Neuronal stem cell (in vitro differentiated cells): Measurements from ENCODE around the gene PTPRD.

Experiments
- DNase-seq: peaks from one replicate; pipeline ENCODE4 v3.0.0-alpha.2; 2013; ENCODE audit warnings: low spot score
- H2AFZ ChIP-seq: one replicate; pipeline ENCODE4 v1.6.1; 2013; ENCODE audit warnings: mild to moderate bottlenecking, low read length, inconsistent platforms
- H2AK5ac ChIP-seq: 2 replicates; pipeline ENCODE4 v1.6.1; 2013; ENCODE audit warnings: low read depth, mild to moderate bottlenecking, inconsistent platforms, low read length, moderate library complexity, mixed read lengths
- H2BK120ac ChIP-seq: 2 replicates; pipeline ENCODE4 v1.6.1; 2013; ENCODE audit warnings: low read depth, mild to moderate bottlenecking, inconsistent platforms, low read length, moderate library complexity, mixed read lengths
- H2BK12ac ChIP-seq: one replicate; pipeline ENCODE4 v1.6.1; 2013; ENCODE audit warnings: low read length, inconsistent platforms
- H2BK15ac ChIP-seq: 2 replicates; pipeline ENCODE4 v1.6.1; 2013; ENCODE audit warnings: mild to moderate bottlenecking, low read length, inconsistent platforms, mixed read lengths
- H2BK5ac ChIP-seq: one replicate; pipeline ENCODE4 v1.6.1; 2013; ENCODE audit warnings: inconsistent platforms, mild to moderate bottlenecking, low read length, moderate library complexity
- H3K14ac ChIP-seq: one replicate; pipeline ENCODE4 v1.6.1; 2013; ENCODE audit warnings: low read length, inconsistent platforms
- H3K18ac ChIP-seq: 2 replicates; pipeline ENCODE4 v1.6.1; 2013; ENCODE audit warnings: low read length, inconsistent platforms
- H3K23ac ChIP-seq: 2 replicates; pipeline ENCODE4 v1.6.1; 2013; ENCODE audit warnings: low read depth, mild to moderate bottlenecking, mixed read lengths, low read length, inconsistent platforms; ENCODE audit not compliant: poor library complexity
- H3K27ac ChIP-seq: replicated peaks from 3 replicates; pipeline ENCODE4 v1.5.1; 2013; ENCODE audit warnings: low read length, inconsistent platforms
- H3K27me3 ChIP-seq, 3 experiments: 2 replicates each; pipeline ENCODE4 v1.6.1; 2013; ENCODE audit warnings: low read length in 3 of 3, mild to moderate bottlenecking in 2 of 3, inconsistent platforms in 1 of 3, low read depth in 1 of 3, mixed read lengths in 1 of 3, moderate library complexity in 1 of 3; ENCODE audit not compliant: control insufficient read depth in 3 of 3, insufficient read depth in 3 of 3
- H3K36me3 ChIP-seq, 2 donors: replicated peaks in 1 of 2; 2 replicates each; pipeline ENCODE4 v1.6.1; 2013; ENCODE audit warnings: low read length in 2 of 2; ENCODE audit not compliant: control insufficient read depth in 2 of 2, insufficient read depth in 2 of 2
- H3K4ac ChIP-seq: 2 replicates; pipeline ENCODE4 v1.6.1; 2013; ENCODE audit warnings: inconsistent platforms, mild to moderate bottlenecking, low read length, moderate library complexity
- H3K4me1 ChIP-seq, 2 donors: 1 replicate in 1 of 2; 2 replicates in 1 of 2; pipeline ENCODE4 v1.6.1; 2013; ENCODE audit warnings: low read length in 2 of 2, low read depth in 1 of 2; ENCODE audit not compliant: control insufficient read depth in 2 of 2, insufficient read depth in 1 of 2
- H3K4me2 ChIP-seq: one replicate; pipeline ENCODE4 v1.6.1; 2013; ENCODE audit warnings: mild to moderate bottlenecking, low read length, inconsistent platforms; ENCODE audit not compliant: insufficient read depth, poor library complexity, severe bottlenecking
- H3K4me3 ChIP-seq, 2 donors: 2 replicates each; pipeline ENCODE4 v1.5.1; 2013; ENCODE audit warnings: low read length in 2 of 2, mild to moderate bottlenecking in 2 of 2, inconsistent platforms in 1 of 2, moderate library complexity in 1 of 2
- H3K79me1 ChIP-seq: one replicate; pipeline ENCODE4 v1.6.1; 2013; ENCODE audit warnings: low read depth, mild to moderate bottlenecking, inconsistent platforms, low read length, moderate library complexity
- H3K9ac ChIP-seq: one replicate; pipeline ENCODE4 v1.6.1; 2013; ENCODE audit warnings: mild to moderate bottlenecking, low read depth, low read length, inconsistent platforms; ENCODE audit not compliant: poor library complexity
- H3K9me3 ChIP-seq, 2 donors: replicated peaks in 1 of 2; 2 replicates each; pipeline versions ENCODE3 to v1.6.1; 2013; ENCODE audit warnings: low read length in 2 of 2, mild to moderate bottlenecking in 2 of 2, inconsistent platforms in 1 of 2, low read depth in 1 of 2, mixed read lengths in 1 of 2, moderate library complexity in 1 of 2; ENCODE audit not compliant: control insufficient read depth in 2 of 2, insufficient read depth in 1 of 2
- H4K8ac ChIP-seq: one replicate; pipeline ENCODE4 v1.6.1; 2013; ENCODE audit warnings: low read depth, mild to moderate bottlenecking, inconsistent platforms, low read length, moderate library complexity
- H4K91ac ChIP-seq: one replicate; pipeline ENCODE4 v1.6.1; 2013; ENCODE audit warnings: low read length, low read depth, mild to moderate bottlenecking, inconsistent platforms; ENCODE audit not compliant: poor library complexity
- WGBS, 2 donors: extraction: QIAGEN DNeasy Blood & Tissue Kit; methylation state at CpG; one replicate each; pipeline ENCODE4 v1.1.7; 2013; ENCODE audit warnings: missing lambda C conversion rate in 2 of 2, mixed read lengths in 1 of 2; ENCODE audit not compliant: insufficient read length in 2 of 2, insufficient replicate concordance in 1 of 2; ENCODE audit errors: extremely low coverage in 2 of 2; 5-methylcytosine and 5-hydroxymethylcytosine counted together

PTPRD gene

GRCh38 chr9:8412327-8412726 lies 2200.5 kb downstream of the PTPRD start:
- Histone ChIP-seq H4K91ac (no peak overlapping the region), H2BK15ac (no peak overlapping the region), H2BK5ac (no peak overlapping the region), H3K4me3 (no peak overlapping the region), H3K4me2 (no peak overlapping the region), H3K79me1 (no peaks in the 10 kb centered on the region), H2AK5ac (no peak overlapping the region), H3K36me3 (no peaks in the 10 kb centered on the region), H3K9ac (no peak overlapping the region), H3K23ac (no peak overlapping the region), H2AFZ (no peak overlapping the region), H3K27me3 (no peaks in the 10 kb centered on the region), H3K18ac (no peak overlapping the region), H3K9me3 (no peaks in the 10 kb centered on the region), H2BK120ac (no peak overlapping the region), H2BK12ac (no peak overlapping the region), H3K14ac (no peak overlapping the region), H3K4me1 (peaks cover 0 to 13% of the 10 kb centered on the region in 2 donors), H3K27ac (no peak overlapping the region), H3K4ac (no peak overlapping the region), H4K8ac (no peak overlapping the region)
- DNase-seq: no peak
- WGBS, 2 donors: no CpG with 5 or more reads among the region's 3 CpGs

- Histone ChIP-seq H3K9ac (no peak overlapping the region), H2BK120ac (no peak overlapping the region), H3K9me3 (no peaks in the 10 kb centered on the region), H3K14ac (no peak overlapping the region), H3K23ac (no peak overlapping the region), H3K27ac (no peak overlapping the region), H2BK12ac (no peak overlapping the region), H3K4me1 (peaks cover 0 to 13% of the 10 kb centered on the region in 2 donors), H2BK15ac (no peak overlapping the region), H2AFZ (no peak overlapping the region), H3K36me3 (peaks cover 0 to 3% of the 10 kb centered on the region in 2 donors), H3K4me2 (no peak overlapping the region), H4K91ac (no peak overlapping the region), H3K79me1 (no peaks in the 10 kb centered on the region), H3K4ac (no peak overlapping the region), H3K4me3 (no peak overlapping the region), H2AK5ac (no peak overlapping the region), H3K18ac (no peak overlapping the region), H4K8ac (no peak overlapping the region), H3K27me3 (no peaks in the 10 kb centered on the region), H2BK5ac (no peak overlapping the region)
- no peak for DNase-seq
- WGBS, 2 donors: no CpG with 5 or more reads among the region's 9 CpGs
Measured at GRCh38 chr9:8408575-8409190, 2204.1 kb downstream of the PTPRD start.

GRCh38 chr9:8401961-8402705 lies 2210.7 kb downstream of the PTPRD start:
- Histone ChIP-seq H2AFZ (no peak overlapping the region), H4K91ac (no peak overlapping the region), H3K79me1 (no peaks in the 10 kb centered on the region), H3K9ac (no peak overlapping the region), H4K8ac (no peak overlapping the region), H3K18ac (no peak overlapping the region), H3K36me3 (peaks cover 0 to 4% of the 10 kb centered on the region in 2 donors), H3K23ac (no peak overlapping the region), H3K4me2 (no peak overlapping the region), H2BK120ac (no peak overlapping the region), H2BK12ac (no peak overlapping the region), H3K4me3 (no peak overlapping the region), H3K9me3 (no peaks in the 10 kb centered on the region), H2BK5ac (no peak overlapping the region), H2AK5ac (no peak overlapping the region), H2BK15ac (no peak overlapping the region), H3K27me3 (no peaks in the 10 kb centered on the region), H3K27ac (no peak overlapping the region), H3K4ac (no peak overlapping the region), H3K14ac (no peak overlapping the region), H3K4me1 (no peaks in the 10 kb centered on the region)
- no CpG with 5 or more reads among the region's 6 CpGs for WGBS, 2 donors
- no peak for DNase-seq

DNA sequence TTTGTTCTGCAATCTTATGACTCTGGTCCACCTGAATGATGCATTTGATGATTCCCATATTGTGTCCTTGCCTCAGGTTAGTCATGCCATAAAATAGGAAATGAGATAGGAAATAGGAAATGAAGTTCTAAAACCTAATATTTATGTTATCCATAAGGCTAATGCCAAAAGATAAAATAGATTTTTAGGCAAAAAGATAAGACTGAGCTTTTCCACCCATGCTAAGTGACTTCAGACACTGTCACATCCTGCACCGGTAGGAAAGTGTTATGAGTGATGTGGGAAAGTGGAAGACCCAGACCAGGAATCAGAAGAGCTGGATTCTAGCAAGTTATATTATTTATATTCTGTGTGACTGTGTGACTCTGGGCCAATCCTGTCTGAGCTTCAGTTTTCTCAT lies 2212.4 kb downstream of the PTPRD start:
- H4K8ac ChIP-seq: no peak overlapping the region
- no peak overlapping the region for H2BK120ac ChIP-seq
- H3K18ac ChIP-seq: no peak overlapping the region
- H4K91ac ChIP-seq: no peak overlapping the region
- no peak overlapping the region for H3K23ac ChIP-seq
- no peak for DNase-seq
- no peaks in the 10 kb centered on the region for H3K79me1 ChIP-seq
- H3K4ac ChIP-seq: no peak overlapping the region
- H3K27ac ChIP-seq: no peak overlapping the region
- H3K4me2 ChIP-seq: no peak overlapping the region
- no peak overlapping the region for H2BK5ac ChIP-seq
- no peaks in the 10 kb centered on the region for H3K9me3 ChIP-seq
- no peak overlapping the region for H2AFZ ChIP-seq
- H3K4me1 ChIP-seq: no peaks in the 10 kb centered on the region
- no CpG with 5 or more reads among the region's 1 CpG for WGBS, 2 donors
- peaks cover 0 to 4% of the 10 kb centered on the region in 2 donors for H3K36me3 ChIP-seq
- no peak overlapping the region for H3K4me3 ChIP-seq
- no peaks in the 10 kb centered on the region for H3K27me3 ChIP-seq
- no peak overlapping the region for H2BK12ac ChIP-seq
- H2AK5ac ChIP-seq: no peak overlapping the region
- no peak overlapping the region for H2BK15ac ChIP-seq
- H3K14ac ChIP-seq: no peak overlapping the region
- H3K9ac ChIP-seq: no peak overlapping the region
